Keratinocyte (primary cell): ENCODE results near the gene SDK1.

ENCODE experiments used
- EZH2 ChIP-seq: IDR thresholded peaks from one replicate; pipeline ENCODE4 v1.6.1; 2012; ENCODE audit warnings: inconsistent platforms, mild to moderate bottlenecking, low read length, moderate library complexity
- TF ChIP-seq, protein P1 (sequence below), 3 experiments: IDR thresholded peaks in 1 of 3; conservative IDR thresholded peaks in 1 of 3; optimal IDR thresholded peaks in 1 of 3; 2 replicates in 2 of 3; 3 replicates in 1 of 3; pipeline versions ENCODE3 to v1.5.1; 2011; ENCODE audit warnings: low read length in 3 of 3, mild to moderate bottlenecking in 3 of 3, moderate library complexity in 2 of 3, control low read depth in 1 of 3, inconsistent platforms in 1 of 3; ENCODE audit not compliant: insufficient read depth in 2 of 3; ENCODE audit errors: extremely low read depth in 1 of 3

DNA sequence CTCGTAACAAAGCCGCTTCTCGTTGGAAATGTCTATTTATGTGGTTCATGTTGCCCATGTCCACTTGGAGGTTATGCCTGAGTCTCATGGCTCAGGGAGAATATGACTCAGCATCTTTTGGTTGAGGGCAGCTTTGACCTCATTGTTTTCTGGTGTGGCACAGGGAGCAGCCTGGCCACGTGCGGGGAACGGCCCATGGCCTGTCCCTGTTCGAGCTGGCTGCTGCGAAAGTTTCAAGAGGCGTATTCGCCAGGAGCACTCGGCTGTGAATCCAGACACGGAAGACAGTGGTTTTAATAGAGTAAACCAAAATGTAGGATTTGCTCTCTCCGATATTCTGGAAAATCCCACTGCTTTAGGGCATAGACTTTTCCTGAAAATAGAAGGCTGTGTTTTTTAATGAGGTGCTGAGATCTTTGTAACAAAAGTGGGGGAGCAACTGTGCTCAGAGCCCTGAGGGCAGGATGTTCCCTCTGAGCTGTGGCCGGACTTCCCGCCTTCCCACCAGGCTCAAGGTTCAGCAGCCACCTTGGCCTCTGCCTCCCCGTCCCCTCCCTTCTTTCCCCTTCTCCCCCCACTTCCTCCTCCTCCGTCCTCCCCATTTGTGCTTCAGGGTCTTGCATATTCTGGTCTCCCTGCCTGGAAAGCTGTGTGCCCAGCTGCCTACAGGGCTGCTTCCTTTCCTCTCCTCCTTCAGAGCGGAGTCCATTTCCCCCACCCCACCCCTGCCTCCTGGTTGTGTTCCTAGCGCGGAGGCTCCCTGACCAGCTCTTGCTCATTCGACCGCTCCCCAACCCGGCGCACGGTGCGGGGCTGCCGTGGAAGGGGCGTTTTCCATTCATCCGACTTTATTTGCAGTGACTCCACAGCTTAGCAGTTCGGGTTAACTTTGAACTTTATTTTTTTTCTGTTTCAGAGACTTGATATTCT lies 642.0 kb downstream of the SDK1 start:
- TF ChIP-seq, protein P1, sequence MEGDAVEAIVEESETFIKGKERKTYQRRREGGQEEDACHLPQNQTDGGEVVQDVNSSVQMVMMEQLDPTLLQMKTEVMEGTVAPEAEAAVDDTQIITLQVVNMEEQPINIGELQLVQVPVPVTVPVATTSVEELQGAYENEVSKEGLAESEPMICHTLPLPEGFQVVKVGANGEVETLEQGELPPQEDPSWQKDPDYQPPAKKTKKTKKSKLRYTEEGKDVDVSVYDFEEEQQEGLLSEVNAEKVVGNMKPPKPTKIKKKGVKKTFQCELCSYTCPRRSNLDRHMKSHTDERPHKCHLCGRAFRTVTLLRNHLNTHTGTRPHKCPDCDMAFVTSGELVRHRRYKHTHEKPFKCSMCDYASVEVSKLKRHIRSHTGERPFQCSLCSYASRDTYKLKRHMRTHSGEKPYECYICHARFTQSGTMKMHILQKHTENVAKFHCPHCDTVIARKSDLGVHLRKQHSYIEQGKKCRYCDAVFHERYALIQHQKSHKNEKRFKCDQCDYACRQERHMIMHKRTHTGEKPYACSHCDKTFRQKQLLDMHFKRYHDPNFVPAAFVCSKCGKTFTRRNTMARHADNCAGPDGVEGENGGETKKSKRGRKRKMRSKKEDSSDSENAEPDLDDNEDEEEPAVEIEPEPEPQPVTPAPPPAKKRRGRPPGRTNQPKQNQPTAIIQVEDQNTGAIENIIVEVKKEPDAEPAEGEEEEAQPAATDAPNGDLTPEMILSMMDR (optimal IDR thresholded peaks at IDR 0.05 in 1 of 3, IDR thresholded peaks at IDR 0.05 in 1 of 3, conservative IDR thresholded peaks at IDR 0.05 in 1 of 3; ENCODE audit: extremely low read depth in 1 of 3, insufficient read depth in 2 of 3, low read length in 3 of 3), result no peak
- TF ChIP-seq EZH2, result no peak
